Astrocyte (in vitro differentiated cells and primary cell): ENCODE results near the gene VEGFA.

Experiments
- CTCF ChIP-seq: IDR thresholded peaks from 2 replicates; pipeline ENCODE4 v1.5.1; 2011; ENCODE audit warnings: low read depth, mild to moderate bottlenecking, inconsistent platforms, low read length, moderate library complexity; ENCODE audit not compliant: insufficient read depth
- EZH2 ChIP-seq: IDR thresholded peaks from 2 replicates; pipeline ENCODE4 v1.6.1; 2012; ENCODE audit warnings: mild to moderate bottlenecking, low read length, inconsistent platforms; ENCODE audit not compliant: insufficient read depth

GRCh38 chr6:43803783-43804549, 34.0 kb downstream of the VEGFA start:
- no peak for TF ChIP-seq CTCF
- TF ChIP-seq EZH2 = no peak
